GM21717 (cell line): ENCODE results near the gene PVALB.
"Not testable (repeated sequence)": the region's sequence is repeated elsewhere in the genome, so short reads cannot be mapped to it uniquely, and the experiment has no call there.

ENCODE experiments used
- ATAC-seq: cut with Tn5 transposase; IDR thresholded peaks from one replicate; pipeline ENCODE4 v1.9.1; 2021; ENCODE audit warnings: mild to moderate bottlenecking, moderate library complexity; ENCODE audit not compliant: unreplicated experiment

Gene PVALB

GRCh38 chr22:36758792-36759271 is 58.0 kb downstream of the PVALB start:
- ATAC-seq: no peak

GRCh38 chr22:36757668-36758211 is 59.1 kb downstream of the PVALB start:
- ATAC-seq: no peak

- ATAC-seq: no peak
Observed at GRCh38 chr22:36756746-36757655, 59.8 kb downstream of the PVALB start.

- no peak for ATAC-seq
Observed at GRCh38 chr22:36756031-36756430, 60.8 kb downstream of the PVALB start.

GRCh38 chr22:36755316-36755715 is 61.5 kb downstream of the PVALB start:
- no peak for ATAC-seq

GRCh38 chr22:36754881-36755280 is 62.0 kb downstream of the PVALB start:
- not testable (repeated sequence) for ATAC-seq

GRCh38 chr22:36753916-36754315 is 62.9 kb downstream of the PVALB start:
- ATAC-seq: no peak

- ATAC-seq: no peak
Observed at GRCh38 chr22:36753120-36753802, 63.6 kb downstream of the PVALB start.
